ENCODE measurements around the gene ELP5.

DNA sequence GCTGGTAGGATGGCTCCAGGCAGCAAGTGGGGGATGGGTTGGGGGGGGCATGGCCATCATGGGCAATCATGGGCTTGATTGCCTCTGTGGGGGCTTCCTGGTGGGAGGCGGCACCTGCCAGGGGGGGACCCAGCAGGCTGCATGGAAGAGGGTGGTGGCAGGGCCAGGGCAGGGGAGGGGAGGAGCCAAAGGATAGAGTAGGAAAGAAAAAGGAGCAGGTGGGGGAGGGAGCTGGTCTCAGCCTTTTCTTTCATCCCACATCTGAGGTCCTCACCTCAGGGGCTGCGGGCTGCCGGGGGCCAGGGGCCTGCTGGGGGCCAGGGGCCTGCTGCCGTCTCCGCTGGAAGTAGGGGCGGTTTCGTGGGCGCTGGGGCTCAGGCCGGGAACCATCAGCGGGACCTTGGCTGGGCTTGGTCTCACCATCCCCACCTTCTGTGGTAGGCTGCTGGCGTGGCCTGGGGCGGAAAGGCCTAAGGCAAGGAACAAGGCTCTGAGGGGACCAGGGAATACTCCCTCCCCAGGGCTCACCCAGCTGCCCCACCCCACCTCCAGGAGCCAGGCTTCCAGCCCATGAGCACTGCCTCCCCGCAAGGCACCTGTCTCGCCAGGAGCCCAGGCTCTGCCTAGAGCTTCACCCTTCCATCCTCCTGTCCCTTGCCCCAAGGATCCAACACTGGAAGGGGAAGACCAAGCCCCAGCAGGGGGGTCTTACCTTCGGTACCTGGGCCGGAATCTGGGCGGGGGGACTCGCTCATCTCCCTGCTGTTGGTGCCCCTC lies 37.4 kb downstream of the ELP5 start:
- TF ChIP-seq, protein P1, sequence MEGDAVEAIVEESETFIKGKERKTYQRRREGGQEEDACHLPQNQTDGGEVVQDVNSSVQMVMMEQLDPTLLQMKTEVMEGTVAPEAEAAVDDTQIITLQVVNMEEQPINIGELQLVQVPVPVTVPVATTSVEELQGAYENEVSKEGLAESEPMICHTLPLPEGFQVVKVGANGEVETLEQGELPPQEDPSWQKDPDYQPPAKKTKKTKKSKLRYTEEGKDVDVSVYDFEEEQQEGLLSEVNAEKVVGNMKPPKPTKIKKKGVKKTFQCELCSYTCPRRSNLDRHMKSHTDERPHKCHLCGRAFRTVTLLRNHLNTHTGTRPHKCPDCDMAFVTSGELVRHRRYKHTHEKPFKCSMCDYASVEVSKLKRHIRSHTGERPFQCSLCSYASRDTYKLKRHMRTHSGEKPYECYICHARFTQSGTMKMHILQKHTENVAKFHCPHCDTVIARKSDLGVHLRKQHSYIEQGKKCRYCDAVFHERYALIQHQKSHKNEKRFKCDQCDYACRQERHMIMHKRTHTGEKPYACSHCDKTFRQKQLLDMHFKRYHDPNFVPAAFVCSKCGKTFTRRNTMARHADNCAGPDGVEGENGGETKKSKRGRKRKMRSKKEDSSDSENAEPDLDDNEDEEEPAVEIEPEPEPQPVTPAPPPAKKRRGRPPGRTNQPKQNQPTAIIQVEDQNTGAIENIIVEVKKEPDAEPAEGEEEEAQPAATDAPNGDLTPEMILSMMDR (conservative IDR thresholded peaks at IDR 0.05; ENCODE audit: low read depth in 2 of 2): no peak
- TF ChIP-seq, protein P2, sequence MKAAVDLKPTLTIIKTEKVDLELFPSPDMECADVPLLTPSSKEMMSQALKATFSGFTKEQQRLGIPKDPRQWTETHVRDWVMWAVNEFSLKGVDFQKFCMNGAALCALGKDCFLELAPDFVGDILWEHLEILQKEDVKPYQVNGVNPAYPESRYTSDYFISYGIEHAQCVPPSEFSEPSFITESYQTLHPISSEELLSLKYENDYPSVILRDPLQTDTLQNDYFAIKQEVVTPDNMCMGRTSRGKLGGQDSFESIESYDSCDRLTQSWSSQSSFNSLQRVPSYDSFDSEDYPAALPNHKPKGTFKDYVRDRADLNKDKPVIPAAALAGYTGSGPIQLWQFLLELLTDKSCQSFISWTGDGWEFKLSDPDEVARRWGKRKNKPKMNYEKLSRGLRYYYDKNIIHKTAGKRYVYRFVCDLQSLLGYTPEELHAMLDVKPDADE (IDR thresholded peaks at IDR 0.05): no peak
- TF ChIP-seq EZH2 (IDR thresholded peaks at IDR 0.05; ENCODE audit: low read depth, unreplicated experiment): no peak
- TF ChIP-seq POLR2AphosphoS5 (IDR thresholded peaks at IDR 0.05; ENCODE audit: low read depth): peak; percentile 7; the same call in 1 of the 2 replicates
- no peak for TF ChIP-seq EZH2phosphoT487 (IDR thresholded peaks at IDR 0.05; ENCODE audit: unreplicated experiment)
- TF ChIP-seq CREB1 (CRISPR knock-in tag; IDR thresholded peaks at IDR 0.05; ENCODE audit: low read depth): no peak
- TF ChIP-seq, protein P3, sequence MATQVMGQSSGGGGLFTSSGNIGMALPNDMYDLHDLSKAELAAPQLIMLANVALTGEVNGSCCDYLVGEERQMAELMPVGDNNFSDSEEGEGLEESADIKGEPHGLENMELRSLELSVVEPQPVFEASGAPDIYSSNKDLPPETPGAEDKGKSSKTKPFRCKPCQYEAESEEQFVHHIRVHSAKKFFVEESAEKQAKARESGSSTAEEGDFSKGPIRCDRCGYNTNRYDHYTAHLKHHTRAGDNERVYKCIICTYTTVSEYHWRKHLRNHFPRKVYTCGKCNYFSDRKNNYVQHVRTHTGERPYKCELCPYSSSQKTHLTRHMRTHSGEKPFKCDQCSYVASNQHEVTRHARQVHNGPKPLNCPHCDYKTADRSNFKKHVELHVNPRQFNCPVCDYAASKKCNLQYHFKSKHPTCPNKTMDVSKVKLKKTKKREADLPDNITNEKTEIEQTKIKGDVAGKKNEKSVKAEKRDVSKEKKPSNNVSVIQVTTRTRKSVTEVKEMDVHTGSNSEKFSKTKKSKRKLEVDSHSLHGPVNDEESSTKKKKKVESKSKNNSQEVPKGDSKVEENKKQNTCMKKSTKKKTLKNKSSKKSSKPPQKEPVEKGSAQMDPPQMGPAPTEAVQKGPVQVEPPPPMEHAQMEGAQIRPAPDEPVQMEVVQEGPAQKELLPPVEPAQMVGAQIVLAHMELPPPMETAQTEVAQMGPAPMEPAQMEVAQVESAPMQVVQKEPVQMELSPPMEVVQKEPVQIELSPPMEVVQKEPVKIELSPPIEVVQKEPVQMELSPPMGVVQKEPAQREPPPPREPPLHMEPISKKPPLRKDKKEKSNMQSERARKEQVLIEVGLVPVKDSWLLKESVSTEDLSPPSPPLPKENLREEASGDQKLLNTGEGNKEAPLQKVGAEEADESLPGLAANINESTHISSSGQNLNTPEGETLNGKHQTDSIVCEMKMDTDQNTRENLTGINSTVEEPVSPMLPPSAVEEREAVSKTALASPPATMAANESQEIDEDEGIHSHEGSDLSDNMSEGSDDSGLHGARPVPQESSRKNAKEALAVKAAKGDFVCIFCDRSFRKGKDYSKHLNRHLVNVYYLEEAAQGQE (IDR thresholded peaks at IDR 0.05; ENCODE audit: unreplicated experiment): no peak

Data from GM23338 (cell line).